Uterus (tissue), 4 donors: Measurements from ENCODE around the gene AZI2. TPM values are rescaled to one million over a fixed set of nuclear protein-coding genes. Genes with fewer than 3 reads are reported as not detected.

Source experiments
- DNase-seq, 2 donors: peaks; one replicate each; pipeline ENCODE4 v3.0.0-alpha.2; 2019 to 2020
- H3K27ac ChIP-seq, 2 donors: fragments of 200-600 bp; sonication (generic); 1 replicate in 1 of 2; 2 replicates in 1 of 2; pipeline ENCODE4 v1.5.1; 2016 to 2018
- H3K27me3 ChIP-seq, 2 donors: fragments of 200-600 bp; sonication (generic); one replicate each; pipeline ENCODE4 v1.5.1; 2018 to 2019; ENCODE audit warnings: control low read depth in 1 of 2
- H3K36me3 ChIP-seq, 2 donors: fragments of 200-600 bp; sonication (generic); one replicate each; pipeline ENCODE4 v1.5.1; 2019; ENCODE audit warnings: control low read depth in 1 of 2
- H3K4me1 ChIP-seq, 2 donors: fragments of 200-600 bp; sonication (generic); one replicate each; pipeline ENCODE4 v1.5.1; 2018 to 2019; ENCODE audit warnings: control low read depth in 1 of 2
- H3K4me3 ChIP-seq, 2 donors: fragments of 200-600 bp; sonication (generic); 1 replicate in 1 of 2; 2 replicates in 1 of 2; pipeline ENCODE4 v1.5.1; 2018 to 2019; ENCODE audit warnings: mild to moderate bottlenecking in 1 of 2
- H3K9me3 ChIP-seq, 2 donors: fragments of 200-600 bp; sonication (generic); one replicate each; pipeline ENCODE4 v1.5.1; 2019; ENCODE audit warnings: control low read depth in 1 of 2
- POLR2A ChIP-seq, 2 donors: fragments of 450-650 bp; IDR thresholded peaks; one replicate each; pipeline ENCODE4 v1.6.1; 2016; ENCODE audit warnings: antibody characterized with exemption in 2 of 2, mild to moderate bottlenecking in 1 of 2, moderate library complexity in 1 of 2
- intact Hi-C: fragments of 100-400 bp; cut with DNase I; formaldehyde crosslinking; loops from one replicate; pipeline ENCODE4 v1.15.1; 2023; ENCODE audit warnings: low total_unique reads
- total RNA-seq, 4 donors: library from RNA; depleted of rRNA in 3 of 4; stranded (reverse); fragments of >200 nt in 3 of 4; gene quantifications; one replicate each; pipeline versions ENCODE4 v1.1.0 to v1.2.4, GENCODE V29; 2014 to 2023
- TF ChIP-seq, protein P1 (sequence below), 4 experiments: fragments of 200-600 bp in 2 of 4; fragments of 450-650 bp in 2 of 4; sonication (generic) in 2 of 4; IDR thresholded peaks; one replicate each; pipeline ENCODE4 v1.5.1; 2016 to 2019; ENCODE audit warnings: antibody characterized with exemption in 4 of 4, mild to moderate bottlenecking in 2 of 4, moderate library complexity in 1 of 4
- donor health status: DM: yes; HTN: yes; CAD: no.

The AZI2 gene, protein sequence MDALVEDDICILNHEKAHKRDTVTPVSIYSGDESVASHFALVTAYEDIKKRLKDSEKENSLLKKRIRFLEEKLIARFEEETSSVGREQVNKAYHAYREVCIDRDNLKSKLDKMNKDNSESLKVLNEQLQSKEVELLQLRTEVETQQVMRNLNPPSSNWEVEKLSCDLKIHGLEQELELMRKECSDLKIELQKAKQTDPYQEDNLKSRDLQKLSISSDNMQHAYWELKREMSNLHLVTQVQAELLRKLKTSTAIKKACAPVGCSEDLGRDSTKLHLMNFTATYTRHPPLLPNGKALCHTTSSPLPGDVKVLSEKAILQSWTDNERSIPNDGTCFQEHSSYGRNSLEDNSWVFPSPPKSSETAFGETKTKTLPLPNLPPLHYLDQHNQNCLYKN
- total RNA-seq: 100 to 1,000 TPM in 2 of 4 donors, 10 to 100 TPM in 2; 21.8 to 129 (median 71.2) TPM

GRCh38 chr3:28348629-28349468 is at the start of gene AZI2, which contains the start of gene ZCWPW2:
TSS of gene AZI2 (minus strand) at chr3:28348824. CDS start at chr3:28340617, 8,207 bp downstream.
TSS of gene ZCWPW2 (plus strand) at chr3:28348721. CDS start at chr3:28413069, 64,348 bp downstream.
- Histone ChIP-seq H3K36me3 (no peaks in the 10 kb centered on the region), H3K9me3 (no peaks in the 10 kb centered on the region), H3K27ac (peak within 1 kb of the TSS; percentile 96 to 99), H3K4me3 (peak within 1 kb of the TSS; percentile 61 to 70), H3K4me1 (peaks cover 0 to 7% of the 10 kb centered on the region in 2 donors), H3K27me3 (no peaks in the 10 kb centered on the region)
- TF ChIP-seq POLR2A (IDR thresholded peaks at IDR 0.05): peak; percentile 86 to 88
- TF ChIP-seq, protein P1, sequence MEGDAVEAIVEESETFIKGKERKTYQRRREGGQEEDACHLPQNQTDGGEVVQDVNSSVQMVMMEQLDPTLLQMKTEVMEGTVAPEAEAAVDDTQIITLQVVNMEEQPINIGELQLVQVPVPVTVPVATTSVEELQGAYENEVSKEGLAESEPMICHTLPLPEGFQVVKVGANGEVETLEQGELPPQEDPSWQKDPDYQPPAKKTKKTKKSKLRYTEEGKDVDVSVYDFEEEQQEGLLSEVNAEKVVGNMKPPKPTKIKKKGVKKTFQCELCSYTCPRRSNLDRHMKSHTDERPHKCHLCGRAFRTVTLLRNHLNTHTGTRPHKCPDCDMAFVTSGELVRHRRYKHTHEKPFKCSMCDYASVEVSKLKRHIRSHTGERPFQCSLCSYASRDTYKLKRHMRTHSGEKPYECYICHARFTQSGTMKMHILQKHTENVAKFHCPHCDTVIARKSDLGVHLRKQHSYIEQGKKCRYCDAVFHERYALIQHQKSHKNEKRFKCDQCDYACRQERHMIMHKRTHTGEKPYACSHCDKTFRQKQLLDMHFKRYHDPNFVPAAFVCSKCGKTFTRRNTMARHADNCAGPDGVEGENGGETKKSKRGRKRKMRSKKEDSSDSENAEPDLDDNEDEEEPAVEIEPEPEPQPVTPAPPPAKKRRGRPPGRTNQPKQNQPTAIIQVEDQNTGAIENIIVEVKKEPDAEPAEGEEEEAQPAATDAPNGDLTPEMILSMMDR (IDR thresholded peaks at IDR 0.05): peak; percentile 4 to 38 (median 25)
- DNase-seq: peak; percentile 97
- intact Hi-C loops: no loop called here

DNA sequence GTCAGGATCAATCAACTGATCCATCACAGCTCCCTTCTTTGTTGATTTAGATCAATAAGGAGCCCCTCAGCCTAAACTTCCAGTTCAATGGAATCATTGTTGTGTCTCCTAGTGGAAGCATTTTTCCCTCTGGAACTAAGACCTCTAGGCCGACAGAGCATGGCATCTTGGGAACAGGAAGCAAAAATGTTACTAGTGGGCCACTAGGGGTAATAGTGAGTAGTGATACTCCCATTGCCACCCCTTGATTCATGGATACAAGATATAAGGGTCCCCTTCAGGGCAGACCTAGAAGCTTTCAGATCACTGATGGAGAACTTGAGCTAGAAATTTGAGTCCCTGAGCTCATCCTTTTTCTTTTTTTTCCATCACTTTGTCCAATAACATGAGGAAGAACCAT is 40.4 kb upstream of the AZI2 start:
- no peaks in the 10 kb centered on the region for H3K36me3 ChIP-seq
- intact Hi-C loops: no loop called here

GRCh38 chr3:28386049-28386448 is 37.4 kb upstream of the AZI2 start:
- no peaks in the 10 kb centered on the region for H3K27me3 ChIP-seq
- intact Hi-C loops: no loop called here
- no peaks in the 10 kb centered on the region for H3K9me3 ChIP-seq
- H3K4me3 ChIP-seq: no peak overlapping the region
- TF ChIP-seq POLR2A (IDR thresholded peaks at IDR 0.05): no peak
- TF ChIP-seq, protein P1 (IDR thresholded peaks at IDR 0.05): no peak
- H3K4me1 ChIP-seq: no peaks in the 10 kb centered on the region
- no peaks in the 10 kb centered on the region for H3K36me3 ChIP-seq
- no peak for DNase-seq
- no peak overlapping the region for H3K27ac ChIP-seq

More for the DNA sequence above, 40.4 kb upstream of the AZI2 start:
- H3K27me3 ChIP-seq: no peaks in the 10 kb centered on the region
- H3K4me3 ChIP-seq: no peak overlapping the region
- peaks cover 0 to 5% of the 10 kb centered on the region in 2 donors for H3K9me3 ChIP-seq
- no peak for TF ChIP-seq POLR2A (IDR thresholded peaks at IDR 0.05)
- TF ChIP-seq, protein P1 (IDR thresholded peaks at IDR 0.05): no peak
- no peaks in the 10 kb centered on the region for H3K4me1 ChIP-seq
- no peak overlapping the region for H3K27ac ChIP-seq
- no peak for DNase-seq

DNA sequence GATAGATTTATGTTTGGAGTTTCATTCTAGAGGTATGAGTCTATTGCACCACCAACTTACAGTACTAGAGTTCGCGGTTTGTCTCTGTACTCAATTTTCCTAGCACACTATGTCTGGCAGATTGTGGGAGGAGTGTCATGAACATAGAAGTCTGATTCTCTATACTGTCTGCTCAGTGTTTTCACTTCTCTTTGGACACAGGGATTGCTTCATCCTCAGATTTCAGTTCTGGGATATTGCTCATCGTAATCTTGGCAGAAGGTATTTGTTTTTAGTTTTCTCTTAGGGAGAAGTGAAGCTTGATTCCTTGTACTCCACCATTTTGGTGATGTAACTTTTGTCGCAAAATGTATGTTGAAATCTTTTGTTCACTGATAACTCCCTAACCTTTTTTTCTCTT is 27.8 kb upstream of the AZI2 start:
- H3K27ac ChIP-seq: no peak overlapping the region
- H3K4me1 ChIP-seq: no peaks in the 10 kb centered on the region
- no peak for TF ChIP-seq POLR2A (IDR thresholded peaks at IDR 0.05)
- TF ChIP-seq, protein P1 (IDR thresholded peaks at IDR 0.05): no peak
- DNase-seq: no peak
- no peaks in the 10 kb centered on the region for H3K36me3 ChIP-seq
- intact Hi-C loops: no loop called here
- no peaks in the 10 kb centered on the region for H3K9me3 ChIP-seq
- H3K27me3 ChIP-seq: no peaks in the 10 kb centered on the region
- no peak overlapping the region for H3K4me3 ChIP-seq
